HEK293 (cell line): ENCODE results near the gene TSPOAP1.
A peak's percentile ranks its signal among the peaks of the same experiment; 100 is the strongest.

Source experiments
- CTCF ChIA-PET: fragments of 350-600 bp; formaldehyde crosslinking; extraction: SDS; loops from one replicate; lab custom pipeline; 2021; ENCODE audit warnings: antibody characterized with exemption; lab: Yijun Ruan, JAX
- POLR2A ChIA-PET: fragments of 300-600 bp; formaldehyde crosslinking; extraction: SDS; loops from one replicate; lab custom pipeline; 2020; ENCODE audit warnings: antibody characterized with exemption, inconsistent platforms; lab: Yijun Ruan, JAX
- H3K27ac ChIP-seq: fragments of 200-500 bp; sonication (Bioruptor generic); 2 replicates; pipeline ENCODE4 v1.5.1; 2014; ENCODE audit warnings: low read depth, low read length, control low read depth, inconsistent platforms; ENCODE audit errors: extremely low read depth
- H3K36me3 ChIP-seq, 2 experiments: fragments of 200-500 bp in 1 of 2; sonication (Bioruptor generic) in 1 of 2; 1 replicate in 1 of 2; 2 replicates in 1 of 2; pipeline ENCODE4 v1.5.1; 2014 to 2017; ENCODE audit warnings: inconsistent platforms in 2 of 2, low read length in 2 of 2; ENCODE audit not compliant: control insufficient read depth in 2 of 2, insufficient read depth in 1 of 2
- H3K4me1 ChIP-seq: fragments of 200-500 bp; sonication (Bioruptor generic); 2 replicates; pipeline ENCODE4 v1.5.1; 2014; ENCODE audit warnings: mild to moderate bottlenecking, low read length, inconsistent platforms; ENCODE audit not compliant: control insufficient read depth, insufficient read depth
- H3K4me3 ChIP-seq: 2 replicates; pipeline ENCODE4 v1.5.1; 2011; ENCODE audit warnings: low read depth, mild to moderate bottlenecking, control low read depth, low read length, moderate library complexity
- H3K9me3 ChIP-seq: fragments of 200-500 bp; sonication (Bioruptor generic); 2 replicates; pipeline ENCODE4 v1.5.1; 2014; ENCODE audit warnings: low read depth, low read length, inconsistent platforms; ENCODE audit not compliant: control insufficient read depth, insufficient read depth
- EGR2 ChIP-seq: fragments of 450-650 bp; formaldehyde crosslinking; IDR thresholded peaks from 2 replicates; pipeline ENCODE4 v1.5.1; 2016; ENCODE audit warnings: low read depth, missing biosample characterization, missing genetic modification characterization
- GLIS1 ChIP-seq: fragments of 450-650 bp; formaldehyde crosslinking; IDR thresholded peaks from 2 replicates; pipeline ENCODE4 v1.5.1; 2016; ENCODE audit warnings: missing biosample characterization, missing genetic modification characterization
- HOXA7 ChIP-seq: sonication (generic); formaldehyde crosslinking; IDR thresholded peaks from 2 replicates; pipeline ENCODE4 v1.8.1; 2022; ENCODE audit warnings: missing genetic modification reagents, borderline replicate concordance
- KLF7 ChIP-seq: fragments of 450-650 bp; formaldehyde crosslinking; IDR thresholded peaks from 2 replicates; pipeline ENCODE4 v1.5.1; 2016; ENCODE audit warnings: missing biosample characterization, missing genetic modification characterization, borderline replicate concordance
- MZF1 ChIP-seq: fragments of 450-650 bp; formaldehyde crosslinking; IDR thresholded peaks from 2 replicates; pipeline ENCODE4 v1.5.1; 2017; ENCODE audit warnings: missing biosample characterization, missing genetic modification characterization, borderline replicate concordance
- SETDB1 ChIP-seq: IDR thresholded peaks from one replicate; pipeline ENCODE4 v1.6.1; 2017; ENCODE audit warnings: mild to moderate bottlenecking, low read length, moderate library complexity, mixed read lengths; ENCODE audit not compliant: insufficient read length
- ZBTB1 ChIP-seq: fragments of 450-650 bp; formaldehyde crosslinking; IDR thresholded peaks from 2 replicates; pipeline ENCODE4 v1.5.1; 2016; ENCODE audit warnings: missing biosample characterization, missing genetic modification characterization
- ZFHX2 ChIP-seq: fragments of 450-650 bp; formaldehyde crosslinking; conservative IDR thresholded peaks from 2 replicates; pipeline ENCODE4 v1.5.1; 2016; ENCODE audit warnings: missing biosample characterization, missing genetic modification characterization
- ZFP41 ChIP-seq: fragments of 450-650 bp; formaldehyde crosslinking; IDR thresholded peaks from 2 replicates; pipeline ENCODE4 v1.5.1; 2016; ENCODE audit warnings: missing biosample characterization, missing genetic modification characterization, borderline replicate concordance
- ZNF146 ChIP-seq: fragments of 450-650 bp; formaldehyde crosslinking; IDR thresholded peaks from 2 replicates; pipeline ENCODE4 v1.5.1; 2016; ENCODE audit warnings: missing biosample characterization, missing genetic modification characterization
- ZNF169 ChIP-seq: fragments of 450-650 bp; formaldehyde crosslinking; IDR thresholded peaks from 2 replicates; pipeline ENCODE4 v1.5.1; 2016; ENCODE audit warnings: missing biosample characterization, missing genetic modification characterization
- ZNF175 ChIP-seq: fragments of 450-650 bp; formaldehyde crosslinking; IDR thresholded peaks from 2 replicates; pipeline ENCODE4 v1.5.1; 2016; ENCODE audit warnings: missing biosample characterization, missing genetic modification characterization
- ZNF202 ChIP-seq: fragments of 450-650 bp; formaldehyde crosslinking; IDR thresholded peaks from 2 replicates; pipeline ENCODE4 v1.5.1; 2016; ENCODE audit warnings: missing biosample characterization, missing genetic modification characterization, borderline replicate concordance
- ZNF239 ChIP-seq: fragments of 450-650 bp; formaldehyde crosslinking; IDR thresholded peaks from 2 replicates; pipeline ENCODE4 v1.5.1; 2016; ENCODE audit warnings: missing biosample characterization, missing genetic modification characterization
- ZNF248 ChIP-seq: fragments of 450-650 bp; formaldehyde crosslinking; IDR thresholded peaks from 2 replicates; pipeline ENCODE4 v1.5.1; 2017; ENCODE audit warnings: missing biosample characterization, missing genetic modification characterization
- ZNF274 ChIP-seq, 2 experiments: fragments of 200-500 bp in 1 of 2; fragments of 450-650 bp in 1 of 2; sonication (Bioruptor generic) in 1 of 2; formaldehyde crosslinking in 1 of 2; IDR thresholded peaks; 2 replicates each; pipeline versions ENCODE4 v1.5.1 to v1.6.1; 2014 to 2016; ENCODE audit warnings: borderline replicate concordance in 1 of 2, inconsistent platforms in 1 of 2, low read length in 1 of 2, missing biosample characterization in 1 of 2, missing genetic modification characterization in 1 of 2
- ZNF391 ChIP-seq: fragments of 450-650 bp; formaldehyde crosslinking; IDR thresholded peaks from 2 replicates; pipeline ENCODE4 v1.5.1; 2016; ENCODE audit warnings: low read depth, missing biosample characterization, missing genetic modification characterization, borderline replicate concordance
- ZNF473 ChIP-seq: fragments of 450-650 bp; formaldehyde crosslinking; IDR thresholded peaks from 2 replicates; pipeline ENCODE4 v1.5.1; 2017; ENCODE audit warnings: missing biosample characterization, missing genetic modification characterization
- ZNF48 ChIP-seq: fragments of 450-650 bp; formaldehyde crosslinking; IDR thresholded peaks from 2 replicates; pipeline ENCODE4 v1.5.1; 2016; ENCODE audit warnings: missing biosample characterization, missing genetic modification characterization
- ZNF549 ChIP-seq: fragments of 450-650 bp; IDR thresholded peaks from 2 replicates; pipeline ENCODE4 v1.5.1; 2018; ENCODE audit warnings: missing biosample characterization, missing genetic modification characterization, mild to moderate bottlenecking, inconsistent platforms, moderate library complexity
- ZNF660 ChIP-seq: fragments of 450-650 bp; IDR thresholded peaks from 2 replicates; pipeline ENCODE4 v1.5.1; 2018; ENCODE audit warnings: missing biosample characterization, mild to moderate bottlenecking, missing genetic modification characterization
- ZNF747 ChIP-seq: fragments of 450-650 bp; formaldehyde crosslinking; IDR thresholded peaks from 2 replicates; pipeline ENCODE4 v1.5.1; 2016; ENCODE audit warnings: missing biosample characterization, missing genetic modification characterization
- TF ChIP-seq, protein P1 (sequence below): fragments of 450-650 bp; formaldehyde crosslinking; IDR thresholded peaks from 2 replicates; pipeline ENCODE4 v1.5.1; 2016; ENCODE audit warnings: missing biosample characterization, missing genetic modification characterization
- TF ChIP-seq, protein P2 (sequence below): fragments of 450-650 bp; formaldehyde crosslinking; IDR thresholded peaks from 2 replicates; pipeline ENCODE4 v1.5.0; 2017; ENCODE audit warnings: missing biosample characterization, missing genetic modification characterization, borderline replicate concordance
- TF ChIP-seq, protein P3 (sequence below): fragments of 450-650 bp; formaldehyde crosslinking; IDR thresholded peaks from 2 replicates; pipeline ENCODE4 v1.5.1; 2016; ENCODE audit warnings: missing biosample characterization, missing genetic modification characterization

The TSPOAP1 gene

DNA sequence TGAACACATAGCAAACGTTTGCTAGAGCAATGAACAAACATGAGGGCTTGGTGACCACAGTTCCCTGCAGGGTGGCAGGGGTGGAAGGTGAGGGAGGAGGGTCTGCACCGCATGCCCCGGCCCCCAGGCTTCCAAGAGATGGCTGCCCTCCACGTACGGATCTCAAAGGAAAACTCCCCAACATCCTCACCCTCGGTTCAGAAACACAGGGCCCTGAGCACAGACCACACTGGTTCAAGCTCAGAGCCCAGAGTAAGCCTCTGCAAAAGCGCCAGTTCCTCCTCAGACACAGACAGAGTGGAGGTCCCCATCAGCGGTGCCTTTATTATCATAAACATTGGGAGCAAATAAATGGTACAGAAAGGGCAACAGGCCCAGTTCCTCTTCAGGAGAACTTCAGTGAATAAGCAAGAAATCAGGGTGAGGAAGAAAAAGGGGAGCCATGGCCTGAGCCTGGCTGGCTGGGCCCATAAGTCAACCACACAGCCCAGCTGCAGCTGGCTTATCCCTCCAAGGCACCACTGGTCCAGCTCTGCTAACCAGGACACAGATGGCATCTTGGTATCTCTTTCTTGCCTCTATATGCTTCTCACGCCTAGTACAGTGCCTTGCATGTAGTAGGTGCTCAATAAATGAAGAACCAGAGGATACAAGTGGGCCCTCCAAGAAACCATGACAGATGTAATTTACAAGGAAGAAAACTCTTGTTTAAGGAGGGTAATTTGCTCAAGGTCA, 58.9 kb downstream of the TSPOAP1 start:
- ChIA-PET POLR2A (no interaction called here), CTCF (interaction anchor here (0.7 kb wide), 2 partner anchors 110 to 134 kb away, joined by 3 read pairs; no protein-coding TSS in a partner anchor)

DNA sequence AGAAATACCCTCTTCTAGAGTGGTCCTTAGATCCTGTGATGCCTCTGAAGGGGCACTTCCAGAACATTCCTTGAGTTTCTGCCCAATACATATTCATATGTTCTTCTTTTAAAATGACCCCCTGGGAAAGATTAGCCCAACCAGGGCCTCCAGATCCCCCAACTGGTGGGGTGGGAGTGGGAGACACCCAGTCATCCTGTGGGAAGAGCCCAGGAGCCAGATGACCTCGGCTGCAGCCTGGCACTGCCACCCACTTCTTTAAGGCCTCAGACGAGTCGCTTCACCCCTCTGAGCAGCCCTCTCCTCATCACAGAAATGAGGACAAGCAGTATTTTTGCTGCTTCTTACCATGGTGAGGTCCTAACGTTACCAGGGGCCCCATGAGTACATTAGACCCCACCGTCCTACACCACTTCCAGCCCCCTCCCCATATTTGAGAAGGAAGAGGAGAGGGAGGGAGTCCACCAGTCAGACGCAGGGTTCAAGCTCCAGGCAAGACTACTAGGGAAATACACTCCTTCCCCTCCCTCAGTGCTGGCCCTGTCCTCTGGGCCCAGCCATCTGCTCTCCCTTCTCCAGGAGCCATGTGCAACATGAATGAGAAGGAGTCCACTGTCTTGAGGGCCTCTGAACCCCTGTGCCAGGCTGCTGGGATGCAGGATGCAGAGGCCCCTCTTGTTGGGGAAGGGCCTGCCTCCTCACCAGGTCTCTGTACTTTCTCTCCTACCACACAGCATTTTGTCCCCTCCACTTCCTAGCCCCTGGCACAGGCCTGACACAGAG, 59.6 kb downstream of the TSPOAP1 start:
- CTCF ChIA-PET: interaction anchor here (0.6 to 0.9 kb wide), 4 partner anchors 8 to 133 kb away, joined by 3 to 4 read pairs (median 3); no protein-coding TSS in a partner anchor
- POLR2A ChIA-PET: no interaction called here

More for the DNA sequence above, 58.9 kb downstream of the TSPOAP1 start:
- TF ChIP-seq ZNF239 (no peak), ZNF248 (tag by site-specific recombination) (no peak), ZNF747 (tag by site-specific recombination) (no peak), ZNF202 (tag by site-specific recombination) (no peak), ZNF175 (tag by site-specific recombination) (no peak), SETDB1 (no peak), HOXA7 (CRISPR knock-in tag) (no peak)
- no peaks in the 10 kb centered on the region for H3K36me3 ChIP-seq
- H3K4me3 ChIP-seq: no peak overlapping the region
- H3K27ac ChIP-seq: no peak overlapping the region
- H3K9me3 ChIP-seq: no peaks in the 10 kb centered on the region
- H3K4me1 ChIP-seq: no peaks in the 10 kb centered on the region

DNA sequence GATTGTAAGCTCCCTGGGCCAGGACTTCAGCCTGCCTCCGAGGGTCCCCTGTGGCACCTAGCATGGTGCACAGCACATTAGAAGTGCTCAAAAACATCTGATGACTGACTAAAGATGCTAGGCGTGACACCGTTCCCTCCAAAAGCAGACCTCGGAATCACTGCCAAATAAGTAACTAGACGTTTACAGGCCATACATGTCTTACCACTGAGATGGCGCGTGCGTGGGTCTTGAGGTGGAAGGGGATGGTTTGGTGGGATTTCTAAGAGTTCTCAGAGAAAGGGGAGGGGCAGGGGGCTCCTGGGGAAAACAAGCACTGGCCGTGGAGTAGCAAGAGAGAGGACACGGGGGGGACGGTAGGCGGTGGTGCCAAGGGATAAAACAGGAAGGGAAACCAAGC, 60.3 kb downstream of the TSPOAP1 start:
- POLR2A ChIA-PET: no interaction called here
- Histone ChIP-seq H3K4me1 (no peaks in the 10 kb centered on the region), H3K36me3 (no peaks in the 10 kb centered on the region), H3K9me3 (no peaks in the 10 kb centered on the region), H3K4me3 (no peak overlapping the region), H3K27ac (no peak overlapping the region)
- CTCF ChIA-PET: interaction anchor here (0.6 to 0.9 kb wide), 2 partner anchors 9 to 11 kb away, joined by 3 to 4 read pairs; no protein-coding TSS in a partner anchor
- TF ChIP-seq ZNF473 (tag by site-specific recombination) (no peak), ZBTB1 (tag by site-specific recombination) (no peak), ZNF169 (tag by site-specific recombination) (no peak), ZNF549 (no peak), SETDB1 (no peak), ZFP41 (tag by site-specific recombination) (no peak), MZF1 (tag by site-specific recombination) (no peak), ZNF48 (tag by site-specific recombination) (no peak), ZFHX2 (tag by site-specific recombination) (no peak), GLIS1 (tag by site-specific recombination) (no peak), ZNF660 (no peak), ZNF146 (tag by site-specific recombination) (no peak), ZNF391 (tag by site-specific recombination) (no peak)
- TF ChIP-seq, protein P1, sequence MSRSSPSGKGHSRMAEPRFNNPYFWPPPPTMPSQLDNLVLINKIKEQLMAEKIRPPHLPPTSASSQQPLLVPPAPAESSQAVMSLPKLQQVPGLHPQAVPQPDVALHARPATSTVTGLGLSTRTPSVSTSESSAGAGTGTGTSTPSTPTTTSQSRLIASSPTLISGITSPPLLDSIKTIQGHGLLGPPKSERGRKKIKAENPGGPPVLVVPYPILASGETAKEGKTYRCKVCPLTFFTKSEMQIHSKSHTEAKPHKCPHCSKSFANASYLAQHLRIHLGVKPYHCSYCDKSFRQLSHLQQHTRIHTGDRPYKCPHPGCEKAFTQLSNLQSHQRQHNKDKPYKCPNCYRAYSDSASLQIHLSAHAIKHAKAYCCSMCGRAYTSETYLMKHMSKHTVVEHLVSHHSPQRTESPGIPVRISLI (tag by site-specific recombination): no peak
- TF ChIP-seq, protein P2, sequence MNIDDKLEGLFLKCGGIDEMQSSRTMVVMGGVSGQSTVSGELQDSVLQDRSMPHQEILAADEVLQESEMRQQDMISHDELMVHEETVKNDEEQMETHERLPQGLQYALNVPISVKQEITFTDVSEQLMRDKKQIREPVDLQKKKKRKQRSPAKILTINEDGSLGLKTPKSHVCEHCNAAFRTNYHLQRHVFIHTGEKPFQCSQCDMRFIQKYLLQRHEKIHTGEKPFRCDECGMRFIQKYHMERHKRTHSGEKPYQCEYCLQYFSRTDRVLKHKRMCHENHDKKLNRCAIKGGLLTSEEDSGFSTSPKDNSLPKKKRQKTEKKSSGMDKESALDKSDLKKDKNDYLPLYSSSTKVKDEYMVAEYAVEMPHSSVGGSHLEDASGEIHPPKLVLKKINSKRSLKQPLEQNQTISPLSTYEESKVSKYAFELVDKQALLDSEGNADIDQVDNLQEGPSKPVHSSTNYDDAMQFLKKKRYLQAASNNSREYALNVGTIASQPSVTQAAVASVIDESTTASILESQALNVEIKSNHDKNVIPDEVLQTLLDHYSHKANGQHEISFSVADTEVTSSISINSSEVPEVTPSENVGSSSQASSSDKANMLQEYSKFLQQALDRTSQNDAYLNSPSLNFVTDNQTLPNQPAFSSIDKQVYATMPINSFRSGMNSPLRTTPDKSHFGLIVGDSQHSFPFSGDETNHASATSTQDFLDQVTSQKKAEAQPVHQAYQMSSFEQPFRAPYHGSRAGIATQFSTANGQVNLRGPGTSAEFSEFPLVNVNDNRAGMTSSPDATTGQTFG: no peak
- TF ChIP-seq, protein P3, sequence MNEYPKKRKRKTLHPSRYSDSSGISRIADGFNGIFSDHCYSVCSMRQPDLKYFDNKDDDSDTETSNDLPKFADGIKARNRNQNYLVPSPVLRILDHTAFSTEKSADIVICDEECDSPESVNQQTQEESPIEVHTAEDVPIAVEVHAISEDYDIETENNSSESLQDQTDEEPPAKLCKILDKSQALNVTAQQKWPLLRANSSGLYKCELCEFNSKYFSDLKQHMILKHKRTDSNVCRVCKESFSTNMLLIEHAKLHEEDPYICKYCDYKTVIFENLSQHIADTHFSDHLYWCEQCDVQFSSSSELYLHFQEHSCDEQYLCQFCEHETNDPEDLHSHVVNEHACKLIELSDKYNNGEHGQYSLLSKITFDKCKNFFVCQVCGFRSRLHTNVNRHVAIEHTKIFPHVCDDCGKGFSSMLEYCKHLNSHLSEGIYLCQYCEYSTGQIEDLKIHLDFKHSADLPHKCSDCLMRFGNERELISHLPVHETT (tag by site-specific recombination): no peak

More for the DNA sequence above, 59.6 kb downstream of the TSPOAP1 start:
- Histone ChIP-seq H3K4me1 (no peaks in the 10 kb centered on the region), H3K36me3 (no peaks in the 10 kb centered on the region)
- TF ChIP-seq ZNF274 (IDR thresholded peaks at IDR 0.05; ENCODE audit: low read length) (no peak), ZNF274 (tag by site-specific recombination; IDR thresholded peaks at IDR 0.05; ENCODE audit: borderline replicate concordance) (no peak), EGR2 (tag by site-specific recombination) (peak; percentile 18; the same call in 1 of the 2 replicates), KLF7 (no peak)
- TF ChIP-seq, all 188 proteins: peak for 1
- no peak overlapping the region for H3K27ac ChIP-seq
- H3K4me3 ChIP-seq: no peak overlapping the region
- H3K9me3 ChIP-seq: no peaks in the 10 kb centered on the region
